GM19395 (cell line): ENCODE results near the gene C2CD4B.

Experiments used
- ATAC-seq: cut with Tn5 transposase; IDR thresholded peaks from one replicate; pipeline ENCODE4 v1.9.1; 2021; ENCODE audit warnings: mild to moderate bottlenecking, moderate library complexity; ENCODE audit not compliant: unreplicated experiment

Gene C2CD4B

DNA sequence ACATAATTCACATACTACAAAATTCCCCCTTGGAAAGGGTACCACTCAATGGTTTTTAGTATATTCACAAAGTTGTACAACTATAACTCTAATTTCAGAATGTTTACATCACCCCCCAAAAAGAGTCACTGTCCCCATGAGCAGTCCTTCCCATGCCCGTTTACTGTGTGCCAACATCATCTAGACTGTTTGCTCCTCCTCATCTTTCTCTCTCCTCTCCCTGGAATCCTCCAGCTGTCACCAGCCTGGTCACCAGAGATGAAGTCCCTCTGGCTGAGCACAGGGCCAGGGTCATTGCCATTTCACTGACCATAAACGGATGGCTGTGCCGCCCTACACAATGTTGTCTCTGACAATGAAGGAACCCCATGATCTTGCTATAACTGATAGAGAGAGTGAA is 45.2 kb downstream of the C2CD4B start:
- no peak for ATAC-seq

DNA sequence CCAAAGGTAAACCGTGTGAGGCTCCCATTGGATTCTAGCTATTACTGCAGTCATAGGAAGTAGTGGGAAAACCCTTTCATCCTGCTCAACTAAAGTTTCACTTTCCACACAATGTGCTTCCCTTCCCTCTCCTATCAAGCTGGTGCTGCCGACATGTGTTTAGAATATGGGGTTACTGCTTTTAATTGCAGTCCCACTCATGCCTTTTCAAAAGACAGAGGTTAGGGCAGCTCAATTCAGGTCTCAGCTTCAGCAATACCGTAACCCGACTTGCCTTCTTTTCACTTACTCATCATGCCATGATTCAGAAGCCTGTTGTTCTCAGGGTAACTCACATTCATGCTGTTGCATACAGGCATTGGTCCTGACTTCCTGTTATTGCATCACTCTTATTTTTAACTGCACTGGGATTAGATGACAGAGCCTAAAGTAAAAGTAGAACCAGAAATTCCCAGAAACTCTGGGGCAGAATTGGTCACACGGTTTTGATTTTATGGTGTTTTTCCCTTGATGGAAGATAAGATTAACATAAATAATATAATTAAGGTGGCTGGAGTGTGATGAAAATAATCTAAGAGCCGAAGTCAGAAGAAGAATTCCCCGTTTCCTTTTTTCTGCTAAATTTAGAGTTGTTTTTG is 45.7 kb downstream of the C2CD4B start:
- no peak for ATAC-seq

GRCh38 chr15:62118520-62119226 is 46.4 kb downstream of the C2CD4B start:
- no peak for ATAC-seq

GRCh38 chr15:62115847-62116246 is 49.2 kb downstream of the C2CD4B start:
- ATAC-seq = no peak
